Measurements from ENCODE around the gene EWSR1.
A peak's percentile ranks its signal among the peaks of the same experiment; 100 is the strongest.
"Not testable (repeated sequence)": the region's sequence is repeated elsewhere in the genome, so short reads cannot be mapped to it uniquely, and the experiment has no call there.

The EWSR1 gene

DNA sequence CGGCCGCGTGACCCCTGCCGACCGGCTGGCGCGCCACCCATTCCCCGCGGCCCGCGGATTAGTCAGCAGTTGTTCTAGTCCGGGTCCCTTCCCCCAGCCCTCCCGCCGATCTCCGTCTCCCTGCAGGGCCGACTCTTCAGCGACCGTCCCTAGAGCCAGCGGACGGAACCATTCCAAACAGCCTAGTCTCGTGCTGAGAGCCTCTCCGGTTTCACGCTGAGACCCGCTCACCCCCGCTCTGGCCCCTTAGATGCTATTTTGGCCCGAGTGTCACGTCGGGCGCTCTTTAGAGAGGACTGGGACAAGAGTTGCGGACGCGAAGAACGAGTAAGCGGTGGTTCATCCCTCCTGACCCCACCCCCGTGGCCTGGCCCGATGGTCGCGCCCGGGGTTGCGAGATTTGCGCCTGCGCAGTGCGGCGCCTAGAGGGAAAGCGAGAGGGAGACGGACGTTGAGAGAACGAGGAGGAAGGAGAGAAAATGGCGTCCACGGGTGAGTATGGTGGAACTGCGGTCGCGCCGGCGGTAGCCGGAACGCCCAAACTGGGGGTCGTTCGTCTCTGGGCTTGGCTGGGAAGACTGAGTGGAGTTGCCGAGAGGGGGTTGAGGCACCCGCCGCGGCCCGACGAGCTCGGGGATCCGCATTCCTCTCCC, at the start of gene EWSR1, which contains the start of gene RHBDD3:
TSS of gene EWSR1 (plus strand) at position 411 of the 653 bp plus-strand sequence. CDS start at position 480, 69 bp downstream.
TSS of gene RHBDD3 (minus strand) at position 124 of the 653 bp plus-strand sequence. CDS start 2,355 bp downstream, outside the sequence.
- peak within 1 kb of the TSS; percentile 93 for H3K27ac ChIP-seq
- TF ChIP-seq, protein P1, sequence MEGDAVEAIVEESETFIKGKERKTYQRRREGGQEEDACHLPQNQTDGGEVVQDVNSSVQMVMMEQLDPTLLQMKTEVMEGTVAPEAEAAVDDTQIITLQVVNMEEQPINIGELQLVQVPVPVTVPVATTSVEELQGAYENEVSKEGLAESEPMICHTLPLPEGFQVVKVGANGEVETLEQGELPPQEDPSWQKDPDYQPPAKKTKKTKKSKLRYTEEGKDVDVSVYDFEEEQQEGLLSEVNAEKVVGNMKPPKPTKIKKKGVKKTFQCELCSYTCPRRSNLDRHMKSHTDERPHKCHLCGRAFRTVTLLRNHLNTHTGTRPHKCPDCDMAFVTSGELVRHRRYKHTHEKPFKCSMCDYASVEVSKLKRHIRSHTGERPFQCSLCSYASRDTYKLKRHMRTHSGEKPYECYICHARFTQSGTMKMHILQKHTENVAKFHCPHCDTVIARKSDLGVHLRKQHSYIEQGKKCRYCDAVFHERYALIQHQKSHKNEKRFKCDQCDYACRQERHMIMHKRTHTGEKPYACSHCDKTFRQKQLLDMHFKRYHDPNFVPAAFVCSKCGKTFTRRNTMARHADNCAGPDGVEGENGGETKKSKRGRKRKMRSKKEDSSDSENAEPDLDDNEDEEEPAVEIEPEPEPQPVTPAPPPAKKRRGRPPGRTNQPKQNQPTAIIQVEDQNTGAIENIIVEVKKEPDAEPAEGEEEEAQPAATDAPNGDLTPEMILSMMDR (IDR thresholded peaks at IDR 0.05), result no peak
- TF ChIP-seq ZFX (IDR thresholded peaks at IDR 0.05; ENCODE audit: borderline replicate concordance), result no peak

GRCh38 chr22:29218758-29219408, 49.2 kb upstream of the EWSR1 start:
- no peak overlapping the region for H3K27ac ChIP-seq
- TF ChIP-seq, protein P1 (IDR thresholded peaks at IDR 0.05), result no peak
- TF ChIP-seq ZFX (IDR thresholded peaks at IDR 0.05; ENCODE audit: borderline replicate concordance), result no peak

DNA sequence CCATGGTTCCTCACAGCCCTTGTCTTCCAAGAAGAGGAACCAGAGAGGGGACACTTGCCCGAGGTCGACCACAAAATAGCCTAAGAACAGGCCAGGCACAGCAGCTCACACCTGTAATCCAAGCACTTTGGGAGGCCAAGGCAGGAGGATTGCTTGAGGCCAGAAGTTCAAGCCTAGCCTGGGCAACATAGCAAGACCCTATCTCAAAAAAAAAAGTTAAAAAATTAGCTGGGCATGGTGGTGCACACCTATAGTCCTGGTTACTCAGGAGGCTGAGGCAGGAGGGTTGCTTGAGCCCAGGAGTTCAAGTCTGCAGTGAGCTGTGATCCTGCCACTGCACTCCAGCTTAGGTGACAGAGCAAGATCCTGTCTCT, 48.7 kb upstream of the EWSR1 start:
- not testable (repeated sequence) for H3K27ac ChIP-seq

GRCh38 chr22:29219881-29220670, 48.0 kb upstream of the EWSR1 start:
- TF ChIP-seq ZFX (IDR thresholded peaks at IDR 0.05; ENCODE audit: borderline replicate concordance), result no peak
- TF ChIP-seq, protein P1 (IDR thresholded peaks at IDR 0.05), result no peak
- H3K27ac ChIP-seq, result no peak overlapping the region

DNA sequence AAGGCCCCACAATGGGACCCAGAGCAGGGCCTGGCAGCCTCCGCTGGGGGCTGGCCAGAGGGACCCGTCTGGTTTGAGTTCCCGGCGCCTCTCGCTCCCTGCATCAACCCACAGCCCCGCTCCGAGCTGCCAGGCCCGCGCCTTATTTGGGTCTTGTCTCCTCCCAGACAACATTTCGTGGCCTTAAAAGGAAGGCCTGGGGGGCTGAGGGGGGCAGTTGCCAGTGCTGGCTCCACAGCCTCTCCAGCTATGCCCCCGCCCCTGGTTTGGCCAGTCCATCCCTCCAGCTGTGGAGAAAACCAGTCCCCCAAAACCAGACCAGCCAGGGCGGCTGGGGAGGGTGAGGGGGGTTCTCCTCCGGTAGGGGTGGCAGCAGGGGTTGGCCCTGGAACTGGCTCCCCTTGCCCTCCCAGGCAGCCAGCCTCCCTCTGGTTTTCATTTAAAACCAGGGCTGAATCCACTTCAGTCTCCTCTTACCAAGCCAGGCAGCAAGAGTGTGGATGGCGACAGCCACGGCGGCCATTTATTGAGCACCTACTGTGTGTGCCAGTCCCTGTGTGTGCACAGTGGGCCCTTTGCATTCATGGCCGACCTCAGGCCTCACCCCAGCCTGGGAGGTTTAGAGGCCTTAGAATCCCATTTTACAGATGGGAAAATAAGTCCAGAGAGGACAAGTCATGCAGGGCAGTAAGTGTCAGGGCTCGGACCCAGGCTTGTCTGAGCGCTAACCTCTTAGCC, 43.8 kb upstream of the EWSR1 start:
- no peak for TF ChIP-seq ZFX (IDR thresholded peaks at IDR 0.05; ENCODE audit: borderline replicate concordance)
- TF ChIP-seq, protein P1 (IDR thresholded peaks at IDR 0.05), result no peak
- no peak overlapping the region for H3K27ac ChIP-seq

DNA sequence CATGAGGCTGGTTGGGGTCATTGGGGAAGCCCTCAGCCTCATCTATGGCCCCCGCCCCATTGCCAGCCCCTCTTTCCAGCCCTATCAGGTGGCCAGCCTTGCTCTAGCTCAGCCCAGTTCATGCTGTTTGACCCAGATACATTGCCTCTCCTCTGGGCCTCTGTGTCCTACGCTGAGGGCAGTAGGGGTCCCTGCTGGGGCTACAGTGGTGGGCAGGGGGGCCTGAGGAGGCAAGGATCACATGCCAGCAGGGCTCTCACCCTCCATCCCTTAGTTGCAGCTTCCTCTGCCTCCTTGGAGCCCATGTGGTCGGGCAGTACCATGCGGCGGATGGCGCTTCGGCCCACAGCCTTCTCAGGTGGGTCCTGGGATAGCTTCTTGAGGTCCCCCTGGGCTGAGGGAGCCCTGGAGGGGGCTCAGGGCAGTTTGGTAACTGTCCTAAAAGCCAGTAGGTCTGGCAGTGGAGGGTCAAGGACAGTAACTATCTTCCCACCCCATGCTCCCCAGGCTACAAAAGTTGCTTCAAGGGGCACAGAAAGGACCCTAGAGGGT, 43.1 kb upstream of the EWSR1 start:
- TF ChIP-seq ZFX (IDR thresholded peaks at IDR 0.05; ENCODE audit: borderline replicate concordance), result no peak
- TF ChIP-seq, protein P1 (IDR thresholded peaks at IDR 0.05), result no peak
- no peak overlapping the region for H3K27ac ChIP-seq
